Osteoblast (primary cell): Measurements from ENCODE around the gene BEX3. TPM values are rescaled to one million over a fixed set of nuclear protein-coding genes. Genes with fewer than 3 reads are reported as not detected.

Experiments used
- DNase-seq: peaks from one replicate; pipeline ENCODE4 v3.0.0; 2011; ENCODE audit warnings: low spot score, mixed read lengths; ENCODE audit not compliant: insufficient read length; ENCODE audit errors: missing footprints
- H2AFZ ChIP-seq: 2 replicates; pipeline ENCODE4 v1.6.0; 2011; ENCODE audit warnings: mild to moderate bottlenecking, low read length
- H3K27ac ChIP-seq: 2 replicates; pipeline ENCODE4 v1.5.1; 2011; ENCODE audit warnings: mild to moderate bottlenecking, low read depth, low read length, moderate library complexity
- H3K27me3 ChIP-seq: 2 replicates; pipeline ENCODE4 v1.6.0; 2012; ENCODE audit warnings: mild to moderate bottlenecking, control low read depth, inconsistent platforms, low read length, moderate library complexity; ENCODE audit not compliant: insufficient read depth
- H3K36me3 ChIP-seq: 2 replicates; pipeline ENCODE4 v1.5.1; 2011; ENCODE audit warnings: mild to moderate bottlenecking, low read length, control low read depth, moderate library complexity; ENCODE audit not compliant: insufficient read depth
- H3K4me1 ChIP-seq: 2 replicates; pipeline ENCODE4 v1.5.1; 2011; ENCODE audit warnings: mild to moderate bottlenecking, low read length, control low read depth, moderate library complexity; ENCODE audit not compliant: insufficient read depth
- H3K4me2 ChIP-seq: 2 replicates; pipeline ENCODE4 v1.6.0; 2011; ENCODE audit warnings: mild to moderate bottlenecking, low read length; ENCODE audit not compliant: insufficient read depth
- H3K4me3 ChIP-seq: fragments of 200-600 bp; sonication (generic); 3 replicates; pipeline ENCODE4 v1.5.1; 2012; ENCODE audit warnings: mild to moderate bottlenecking, low read length, inconsistent platforms; ENCODE audit not compliant: insufficient read depth
- H3K79me2 ChIP-seq: 2 replicates; pipeline ENCODE4 v1.6.0; 2012; ENCODE audit warnings: mild to moderate bottlenecking, low read length, control low read depth, inconsistent platforms; ENCODE audit not compliant: insufficient read depth
- H3K9me3 ChIP-seq: 2 replicates; pipeline ENCODE4 v1.5.1; 2011; ENCODE audit warnings: low read depth, low read length, control low read depth
- H4K20me1 ChIP-seq: 2 replicates; pipeline ENCODE4 v1.6.0; 2012; ENCODE audit warnings: mild to moderate bottlenecking, low read length, control low read depth; ENCODE audit not compliant: insufficient read depth
- CTCF ChIP-seq: IDR thresholded peaks from 2 replicates; pipeline ENCODE4 v1.5.1; 2011; ENCODE audit warnings: mild to moderate bottlenecking, low read depth, low read length, moderate library complexity; ENCODE audit errors: extremely low read depth
- total RNA-seq: library from RNA; depleted of rRNA; stranded (reverse); fragments of >200 nt; gene quantifications from 2 replicates; pipeline ENCODE4 v1.2.3, GENCODE V29; 2012

The BEX3 gene
- total RNA-seq, 1 donor: 150 TPM

- TF ChIP-seq CTCF: no peak
- Histone ChIP-seq H2AFZ (no peak overlapping the region), H3K36me3 (no peaks in the 10 kb centered on the region), H4K20me1 (no peaks in the 10 kb centered on the region), H3K79me2 (peaks cover 17% of the 10 kb centered on the region), H3K9me3 (no peaks in the 10 kb centered on the region), H3K4me1 (no peaks in the 10 kb centered on the region), H3K4me3 (no peak overlapping the region), H3K4me2 (no peak overlapping the region), H3K27ac (no peak overlapping the region), H3K27me3 (no peaks in the 10 kb centered on the region)
- DNase-seq: no peak
These were observed 15.4 kb upstream of the BEX3 start for GRCh38 chrX:103360916-103361315.

- Histone ChIP-seq H3K27me3 (no peaks in the 10 kb centered on the region), H3K27ac (no peak overlapping the region), H3K79me2 (peaks cover 8% of the 10 kb centered on the region), H3K4me1 (no peaks in the 10 kb centered on the region), H3K9me3 (no peaks in the 10 kb centered on the region), H3K36me3 (no peaks in the 10 kb centered on the region), H3K4me3 (no peak overlapping the region), H4K20me1 (no peaks in the 10 kb centered on the region), H2AFZ (no peak overlapping the region), H3K4me2 (no peak overlapping the region)
- TF ChIP-seq CTCF: no peak
- no peak for DNase-seq
These were observed 14.5 kb upstream of the BEX3 start for GRCh38 chrX:103361798-103362197.

GRCh38 chrX:103362474-103362873 is 13.9 kb upstream of the BEX3 start:
- H3K4me3 ChIP-seq: no peak overlapping the region
- peaks cover 2% of the 10 kb centered on the region for H3K79me2 ChIP-seq
- no peak overlapping the region for H3K27ac ChIP-seq

GRCh38 chrX:103363046-103363445 is 13.3 kb upstream of the BEX3 start:
- no peak overlapping the region for H2AFZ ChIP-seq
- no peak overlapping the region for H3K27ac ChIP-seq
- TF ChIP-seq CTCF: no peak
- no peak overlapping the region for H3K4me3 ChIP-seq
- H3K36me3 ChIP-seq: no peaks in the 10 kb centered on the region
- peaks cover 4% of the 10 kb centered on the region for H3K4me1 ChIP-seq
- no peak overlapping the region for H3K4me2 ChIP-seq
- no peaks in the 10 kb centered on the region for H3K9me3 ChIP-seq
- no peak for DNase-seq
- no peaks in the 10 kb centered on the region for H3K27me3 ChIP-seq
- no peaks in the 10 kb centered on the region for H4K20me1 ChIP-seq
- no peaks in the 10 kb centered on the region for H3K79me2 ChIP-seq

More at GRCh38 chrX:103362474-103362873, 13.9 kb upstream of the BEX3 start:
- H2AFZ ChIP-seq: no peak overlapping the region
- DNase-seq: no peak
- peak overlapping the region; percentile 2 for H3K4me2 ChIP-seq
- no peaks in the 10 kb centered on the region for H4K20me1 ChIP-seq
- H3K36me3 ChIP-seq: no peaks in the 10 kb centered on the region
- H3K9me3 ChIP-seq: no peaks in the 10 kb centered on the region
- H3K27me3 ChIP-seq: no peaks in the 10 kb centered on the region
- peaks cover 2% of the 10 kb centered on the region for H3K4me1 ChIP-seq
- no peak for TF ChIP-seq CTCF
